Hypothalamus (tissue), 51 donors: ENCODE results near the gene FSTL1.

Experiments used
- DNase-seq, 51 donors: peaks; one replicate each; lab custom pipeline; 2025; lab: John Stamatoyannopoulos, UW

Gene FSTL1

DNA sequence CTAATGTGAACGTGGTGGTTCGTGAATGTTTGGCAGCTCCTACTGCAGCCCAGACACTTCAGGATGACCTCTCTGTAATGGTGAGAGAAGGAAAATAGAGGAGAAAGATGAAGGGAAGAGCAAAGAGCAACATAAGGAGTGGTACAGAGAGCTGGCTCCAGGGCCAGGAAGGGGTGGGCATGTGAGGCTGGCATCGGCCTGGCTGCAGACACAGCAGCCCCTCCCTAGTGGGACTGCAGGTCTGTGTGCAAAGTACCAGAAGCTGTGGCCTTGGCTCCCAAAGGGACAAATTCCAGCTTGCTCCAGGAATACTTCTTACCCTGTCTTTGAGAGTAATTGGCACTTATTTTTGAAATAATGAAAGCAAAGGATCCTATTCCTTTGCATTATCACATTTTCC is 10.0 kb downstream of the FSTL1 start:
- DNase-seq = peak in 2 of 51 donors; percentile 5 to 16

DNA sequence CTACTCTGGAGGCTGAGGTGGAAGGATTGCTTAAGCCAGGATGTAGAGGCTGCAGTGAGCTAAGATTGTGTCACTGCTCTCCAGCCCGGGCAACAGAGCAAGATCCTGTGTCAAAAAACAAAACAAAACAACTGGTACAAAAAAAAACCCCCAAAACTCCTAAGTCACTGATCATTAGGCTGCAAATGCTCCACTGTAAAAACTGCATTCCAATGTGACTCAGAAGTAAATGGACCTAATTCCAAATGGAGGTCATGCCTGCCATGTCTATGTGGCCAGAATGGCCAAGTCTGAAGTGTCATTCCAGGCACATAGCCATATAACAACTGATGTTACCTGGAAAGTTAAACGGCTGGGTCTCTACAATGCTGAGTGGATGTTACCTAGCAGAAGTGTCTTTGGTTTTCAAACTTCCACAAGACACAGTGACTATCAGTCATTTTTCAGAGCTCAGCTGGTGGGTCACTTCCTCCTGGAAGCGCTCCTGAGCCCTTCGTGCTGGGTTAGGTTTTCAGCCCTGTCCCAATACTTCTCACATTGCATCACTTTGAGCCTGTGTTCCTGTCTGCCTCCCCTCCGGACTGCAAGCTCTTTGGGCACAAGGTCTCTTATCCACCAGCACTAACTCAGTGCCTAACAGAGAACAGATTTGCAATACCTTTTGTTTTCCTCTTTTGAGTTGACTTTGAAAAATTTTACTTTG is 10.6 kb downstream of the FSTL1 start:
- no peak for DNase-seq

DNA sequence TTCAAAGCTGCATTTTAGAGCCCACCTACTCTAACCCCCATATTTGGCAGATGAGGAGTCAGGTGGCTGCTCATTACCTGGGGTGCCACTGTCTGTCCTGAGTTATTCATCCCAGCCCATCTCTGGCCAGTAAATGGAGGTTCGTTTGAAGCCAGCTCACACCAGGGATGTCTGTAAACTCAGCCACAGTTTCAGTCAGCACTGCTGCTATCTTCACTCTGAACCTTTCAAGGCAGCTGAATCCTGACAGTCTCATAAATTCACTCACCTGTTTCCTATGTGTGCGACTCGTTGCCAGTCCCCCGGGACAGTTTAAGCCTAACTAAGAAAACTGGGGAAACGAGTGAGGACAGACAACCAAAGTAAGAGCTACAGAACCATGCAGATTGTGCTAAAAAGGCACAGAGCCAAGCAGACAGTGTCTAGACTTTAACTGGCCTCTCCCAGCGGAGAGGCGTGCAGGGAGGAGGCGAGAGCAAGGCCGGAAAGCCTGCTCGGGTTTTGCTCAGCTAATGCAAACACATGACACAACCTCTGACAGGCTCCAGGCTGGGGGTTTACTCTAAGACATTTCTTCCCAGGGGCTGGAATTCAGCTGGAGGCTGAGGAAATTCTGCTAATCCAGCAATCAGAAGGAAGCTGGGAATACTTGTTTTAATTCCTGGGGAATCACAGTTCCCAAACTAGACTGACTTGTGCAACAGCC is 12.0 kb downstream of the FSTL1 start:
- peak in 2 of 51 donors; percentile 6 to 13 for DNase-seq

DNA sequence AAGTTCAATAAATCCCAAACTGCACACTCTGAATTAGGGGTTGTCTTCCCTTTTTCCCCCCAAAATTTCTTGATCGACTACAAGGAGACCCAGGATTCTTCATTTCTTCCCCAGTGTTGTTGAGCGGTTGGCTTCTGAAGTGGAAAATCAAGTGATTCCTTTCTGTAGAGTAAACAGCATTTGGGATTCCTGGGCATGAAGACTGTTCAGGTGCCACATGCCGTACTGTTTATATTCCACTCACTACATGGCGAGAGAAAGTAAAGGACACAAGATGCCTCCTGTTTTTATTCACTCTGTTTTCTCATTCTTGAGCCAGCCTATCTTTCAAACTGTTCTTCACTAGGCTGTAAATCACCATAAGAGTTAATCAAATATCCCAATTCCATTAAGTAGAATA is 12.6 kb downstream of the FSTL1 start:
- DNase-seq = no peak

DNA sequence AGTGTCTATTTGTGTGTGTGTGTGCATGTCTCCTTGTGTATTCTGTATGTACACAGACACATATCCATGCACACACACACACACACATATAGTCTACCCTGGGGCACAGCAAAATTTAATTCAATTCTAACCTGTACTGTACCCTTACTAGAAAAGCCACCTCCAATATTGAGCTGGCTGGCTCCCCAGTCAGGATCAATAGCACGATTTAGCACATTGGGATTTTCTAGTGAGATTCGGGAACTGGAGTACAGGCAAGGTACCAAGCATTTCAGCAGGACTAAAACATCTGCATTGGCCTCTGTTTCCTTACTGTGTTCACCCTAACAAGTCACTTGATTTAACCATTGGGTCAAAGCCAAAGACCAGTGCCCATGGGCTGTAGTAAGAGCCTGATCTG is 13.2 kb downstream of the FSTL1 start:
- DNase-seq = no peak

DNA sequence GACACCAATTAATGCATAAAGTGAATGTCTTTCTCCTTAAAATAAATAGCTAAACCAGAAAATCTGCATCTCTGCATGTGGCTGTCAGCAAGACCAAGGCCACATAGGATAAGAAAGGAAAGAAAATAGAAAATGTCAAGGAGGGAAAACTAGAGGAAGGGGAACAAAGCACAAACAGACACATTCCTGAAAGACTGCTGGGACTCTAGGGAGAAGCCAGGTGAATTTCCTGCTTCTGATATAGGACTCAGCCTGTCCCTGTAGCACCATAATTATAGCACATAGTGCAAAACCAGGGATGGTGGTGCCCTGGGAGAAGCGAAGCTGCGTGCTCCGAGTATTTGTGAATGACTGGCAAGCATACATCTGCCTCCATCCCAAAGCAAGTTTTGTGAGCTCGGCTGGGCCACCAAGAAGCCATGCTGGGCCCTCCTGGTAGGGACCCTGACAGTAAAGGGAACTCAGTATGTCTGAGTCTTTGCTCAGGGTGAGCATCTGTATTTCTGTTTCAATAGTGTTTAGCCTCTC is 14.2 kb downstream of the FSTL1 start:
- no peak for DNase-seq

DNA sequence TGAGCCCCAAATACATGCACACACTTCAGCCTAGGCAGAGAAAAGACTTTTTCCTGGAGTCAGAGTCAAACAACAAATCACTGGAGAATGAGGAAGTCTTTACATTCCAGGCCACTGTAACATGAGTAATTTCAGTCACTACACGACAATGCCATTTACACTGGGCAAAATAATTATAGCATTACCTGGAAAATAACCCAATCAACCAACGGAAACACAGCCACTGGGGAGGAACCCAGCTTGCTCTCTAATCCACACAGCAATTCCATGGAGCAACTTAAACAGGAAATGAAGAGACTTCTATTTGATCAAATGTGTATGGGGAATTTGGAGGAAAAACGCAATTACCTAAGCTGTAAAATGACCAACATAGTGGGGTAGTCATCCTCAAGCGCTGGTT is 15.2 kb downstream of the FSTL1 start:
- no peak for DNase-seq

DNA sequence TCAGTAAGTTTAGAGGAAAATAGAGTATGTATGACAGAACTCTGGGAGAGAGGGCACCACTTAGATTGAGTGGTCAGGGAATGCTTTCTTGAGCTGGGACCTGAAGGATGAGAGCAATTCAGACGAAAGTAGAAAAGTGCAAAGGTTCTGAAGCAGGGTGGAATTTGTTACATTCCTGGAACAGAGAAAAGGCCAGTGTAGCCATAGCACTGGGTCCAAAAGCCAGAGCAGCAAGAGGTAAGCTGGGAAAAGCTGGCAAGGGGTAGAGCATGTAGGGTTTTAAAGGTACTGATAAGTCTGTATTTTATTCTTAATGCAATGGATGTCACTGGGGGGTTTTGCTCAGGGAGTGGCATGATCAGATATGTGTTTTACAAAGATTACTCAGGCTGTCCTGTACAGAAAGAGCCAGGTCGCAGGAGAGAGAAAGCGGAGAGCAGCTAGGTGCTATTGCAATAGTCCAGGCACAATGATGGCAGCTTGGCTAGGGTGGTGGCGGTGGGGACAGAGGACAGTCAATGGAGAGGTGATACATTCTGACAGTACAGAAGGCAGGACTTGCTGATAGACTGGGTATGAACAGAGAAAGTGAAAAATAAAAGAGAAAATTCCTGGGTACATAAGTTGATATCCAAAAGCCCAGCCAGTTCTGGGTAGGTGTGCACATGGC is 17.0 kb downstream of the FSTL1 start:
- DNase-seq = no peak

DNA sequence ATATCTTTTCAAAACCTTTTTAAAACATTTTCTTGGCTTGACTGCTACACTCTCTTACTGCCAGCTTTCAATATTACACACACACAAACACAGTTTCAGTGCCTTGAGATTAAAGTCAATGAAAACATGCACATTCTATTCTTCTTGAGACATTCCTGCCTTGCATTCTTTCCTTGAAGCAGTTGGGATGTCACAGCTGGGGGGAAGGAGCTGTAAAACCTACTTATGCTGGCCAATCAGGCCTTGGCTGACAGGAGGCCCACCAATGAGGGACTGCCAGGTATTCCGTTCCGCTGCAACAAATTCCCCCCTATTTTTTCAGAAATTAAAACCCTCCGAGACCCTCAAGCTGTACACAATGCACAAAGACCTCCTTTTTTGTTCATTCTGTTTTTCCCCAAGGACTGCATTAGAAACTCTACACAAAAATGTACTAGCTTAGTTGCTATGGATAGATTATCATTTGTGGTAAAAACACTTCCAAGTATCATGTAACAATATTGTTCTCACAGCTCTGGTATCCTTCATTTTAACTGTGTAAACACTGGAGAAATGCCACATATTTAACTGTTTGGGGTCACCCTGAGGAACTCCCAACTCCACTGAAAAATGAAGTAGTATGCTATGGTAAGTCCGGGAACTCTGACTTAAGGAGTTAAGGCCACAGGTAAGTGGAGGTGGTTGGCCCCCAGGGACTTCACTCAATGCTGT is 18.5 kb downstream of the FSTL1 start:
- DNase-seq = no peak

DNA sequence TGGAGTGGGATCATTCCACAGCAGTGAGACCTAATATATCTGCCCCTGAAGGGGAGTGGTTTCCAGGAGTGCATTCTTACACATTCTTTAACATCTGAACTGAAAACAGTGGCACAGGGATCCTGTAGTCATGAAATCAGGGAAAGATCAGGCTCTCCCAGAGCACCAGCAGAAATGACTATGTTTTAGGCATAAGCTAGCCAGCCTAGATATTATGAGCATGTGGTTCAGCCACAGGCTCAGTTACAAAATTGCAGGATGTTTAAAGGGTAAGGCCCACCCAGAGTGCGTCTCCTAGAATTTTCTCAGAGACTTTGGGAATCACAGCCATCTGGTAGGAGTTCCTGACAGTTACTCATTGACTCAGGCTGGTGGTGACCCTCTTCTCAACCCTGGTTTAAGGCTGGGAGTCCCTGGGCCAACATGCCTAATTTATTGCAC is 20.9 kb downstream of the FSTL1 start:
- DNase-seq = no peak

DNA sequence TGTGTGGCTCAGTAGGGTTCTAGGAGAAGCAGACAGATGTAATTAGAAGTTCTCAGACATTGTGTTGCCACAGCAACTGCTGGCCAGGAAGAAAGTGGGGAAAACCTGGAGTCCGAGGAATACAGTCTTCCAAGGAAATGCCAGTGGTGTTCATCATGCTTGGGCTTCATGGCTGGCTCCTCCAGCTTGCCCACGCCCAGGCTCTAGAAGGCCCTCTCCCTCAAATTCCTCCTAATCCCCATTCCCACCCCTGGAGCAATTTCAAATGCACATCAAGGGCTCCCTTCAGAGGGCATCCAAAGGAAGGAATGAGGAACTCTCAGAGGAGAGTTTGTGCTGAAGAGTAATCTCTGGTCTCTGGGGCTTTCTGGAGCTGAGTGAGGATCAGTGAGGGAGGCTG is 21.9 kb downstream of the FSTL1 start:
- no peak for DNase-seq

DNA sequence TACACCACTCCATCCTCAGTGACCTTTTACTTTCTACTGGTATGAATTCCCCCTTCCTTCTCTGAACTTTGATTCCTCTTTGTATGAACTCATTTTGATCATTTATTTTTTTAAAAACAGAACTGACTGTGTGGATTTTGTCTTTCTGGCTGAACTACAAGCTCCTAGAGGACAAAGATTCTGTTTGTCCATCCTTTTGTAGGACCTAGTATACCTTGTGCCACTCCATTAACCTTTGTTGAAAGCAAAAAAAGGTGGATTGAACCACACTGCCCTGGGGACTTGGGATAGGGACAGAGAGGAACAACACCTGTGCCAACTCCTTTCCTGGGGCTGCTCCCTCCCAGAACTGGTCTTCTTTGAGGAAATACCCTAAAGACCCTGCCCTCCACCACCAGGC is 23.6 kb downstream of the FSTL1 start:
- DNase-seq = no peak

DNA sequence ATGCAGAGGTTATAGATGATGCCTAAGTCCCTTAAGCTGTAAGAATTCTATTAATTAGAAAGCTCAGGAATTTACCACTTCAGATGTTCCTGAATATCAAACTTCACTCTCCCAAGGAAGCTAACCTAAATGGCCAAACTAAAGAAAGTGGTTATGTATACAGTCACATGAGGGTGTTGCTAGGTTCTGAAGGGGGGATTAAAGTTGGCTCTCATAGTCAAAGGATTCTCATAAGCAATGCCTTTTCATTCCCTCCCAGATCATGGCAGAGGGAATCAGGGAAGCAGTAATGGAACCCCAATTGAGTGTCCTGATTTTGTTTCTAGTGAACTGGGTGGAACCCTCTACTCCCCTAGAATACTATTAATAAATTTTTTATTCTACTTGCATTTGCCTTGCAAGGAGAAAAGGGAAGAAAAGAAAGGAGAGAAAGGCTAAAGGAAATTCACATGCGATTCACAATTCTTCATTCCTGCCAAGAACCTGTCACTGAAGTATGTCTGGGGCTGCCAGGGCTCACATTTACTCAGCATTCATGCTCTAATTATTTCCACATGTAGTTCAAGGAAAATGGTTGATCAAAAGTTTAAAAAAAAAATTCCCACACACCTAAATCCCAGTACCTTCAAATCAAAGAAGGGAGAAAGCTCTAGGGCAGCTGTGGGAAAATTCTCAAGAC is 25.1 kb downstream of the FSTL1 start:
- DNase-seq = peak in 5 of 51 donors; percentile 5 to 31 (median 12)

DNA sequence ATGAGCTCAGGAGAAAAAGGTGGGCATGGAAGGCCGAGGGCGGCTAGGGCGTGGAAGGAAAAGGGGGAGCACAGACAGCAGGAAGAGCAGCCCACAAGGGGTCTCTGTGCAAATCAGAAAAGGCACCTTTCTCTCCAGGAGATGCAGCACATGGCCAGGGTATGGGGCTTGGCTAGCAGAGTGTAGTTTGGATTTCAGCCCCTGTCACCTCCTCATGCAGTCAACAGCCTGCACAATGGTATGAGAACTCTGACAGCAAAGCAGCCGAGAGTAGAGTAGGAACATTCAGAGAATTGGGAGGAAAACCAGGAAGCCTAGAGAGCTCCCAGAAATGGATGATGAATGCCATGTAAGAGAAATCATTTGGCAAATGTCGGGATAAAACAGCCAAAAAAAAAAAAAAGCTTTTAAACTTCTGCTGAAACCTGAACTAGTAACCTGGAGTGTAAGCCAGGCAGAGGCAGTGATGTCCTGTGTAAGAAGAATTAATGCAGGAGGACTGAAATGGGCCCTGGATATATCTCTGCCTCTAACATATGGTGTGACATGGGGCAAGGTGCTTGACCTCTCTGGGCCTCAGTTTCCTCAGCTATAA is 25.7 kb downstream of the FSTL1 start:
- DNase-seq = peak in 1 of 51 donors; percentile 8

DNA sequence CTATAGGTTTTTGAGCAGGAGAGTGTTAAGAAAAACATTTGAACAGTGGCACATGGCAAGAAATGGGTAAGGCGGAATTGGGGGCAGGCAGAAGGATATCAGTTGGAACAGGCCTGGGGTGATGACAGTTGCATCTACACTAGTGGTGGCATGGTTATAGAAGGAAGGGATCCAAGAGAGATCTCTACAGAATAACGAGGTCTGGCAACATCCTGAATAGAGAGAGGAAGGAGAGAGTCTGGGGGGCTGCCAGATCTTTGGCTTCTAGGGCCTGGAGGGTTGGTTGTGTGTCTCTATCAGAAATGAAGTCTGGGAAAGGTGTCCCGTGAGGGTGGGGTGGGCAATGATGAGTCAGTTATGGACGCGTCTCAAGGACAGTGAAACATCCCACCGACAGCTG is 26.3 kb downstream of the FSTL1 start:
- no peak for DNase-seq

DNA sequence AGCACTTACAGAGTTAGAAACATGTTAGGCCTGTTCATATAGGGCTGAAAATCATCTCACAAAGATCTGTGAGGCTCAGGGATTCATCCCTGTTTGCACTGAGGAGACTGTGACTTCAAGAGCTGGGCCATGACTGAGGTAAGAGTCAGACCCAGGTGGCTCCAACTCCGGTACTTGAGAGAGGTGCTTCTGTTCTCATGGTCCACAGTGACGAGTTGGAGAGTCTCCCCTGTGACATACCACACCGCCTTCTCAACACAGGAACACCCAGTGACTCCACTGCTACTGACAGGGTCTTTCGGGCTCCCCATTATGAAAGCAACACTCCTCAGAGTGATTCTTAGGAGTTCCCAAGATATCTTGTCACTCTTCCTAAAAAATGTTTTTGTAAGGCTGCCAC is 27.4 kb downstream of the FSTL1 start:
- DNase-seq = no peak

DNA sequence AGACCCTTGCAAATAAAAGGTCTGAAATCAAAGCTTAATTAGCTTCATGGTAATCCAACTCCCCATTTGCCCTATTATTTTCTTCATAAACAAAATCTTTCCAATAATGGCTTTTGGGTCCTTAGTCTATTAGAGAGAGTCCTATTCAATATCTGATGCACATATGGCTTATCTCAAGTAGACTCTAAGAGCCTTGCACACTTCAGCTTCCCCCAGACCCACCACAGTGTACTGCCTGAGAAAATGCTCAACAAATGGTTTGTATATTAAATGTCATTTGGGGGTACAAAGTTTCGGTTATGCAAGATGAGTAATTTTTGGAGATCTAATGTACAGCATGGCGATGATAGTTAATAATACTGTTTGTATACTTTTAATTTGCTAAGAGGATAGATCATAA is 28.9 kb downstream of the FSTL1 start:
- DNase-seq = no peak

DNA sequence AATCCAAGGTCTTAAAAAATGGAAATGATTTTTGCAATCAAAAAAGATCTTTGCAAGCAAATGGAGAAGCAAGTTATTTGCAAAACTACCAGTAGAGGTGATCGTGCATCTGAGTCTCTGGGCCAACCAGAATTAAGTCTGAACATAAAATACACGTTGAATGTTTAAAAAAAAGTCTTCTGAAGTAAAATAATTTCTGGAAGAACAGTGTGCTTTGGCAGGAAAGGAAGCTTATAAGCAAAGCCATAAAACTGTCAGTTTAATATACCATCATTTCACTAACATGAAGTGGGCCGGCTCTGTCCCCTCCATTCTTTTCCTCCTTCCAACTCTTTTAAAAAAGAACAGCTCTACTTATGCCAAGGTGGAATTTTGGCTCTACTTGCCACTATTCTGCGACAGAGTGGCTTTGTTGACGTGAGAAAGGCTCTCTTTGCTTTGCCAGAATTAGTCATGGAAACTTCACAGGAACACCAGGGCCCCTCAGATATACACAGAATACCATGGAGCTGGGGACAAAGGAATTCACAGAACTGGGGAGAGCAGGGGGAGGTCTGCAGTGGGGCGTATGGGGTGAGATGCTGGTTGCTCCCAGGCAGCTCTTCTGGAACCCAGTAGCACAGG is 29.8 kb downstream of the FSTL1 start:
- peak in 4 of 51 donors; percentile 7 to 40 (median 12) for DNase-seq

DNA sequence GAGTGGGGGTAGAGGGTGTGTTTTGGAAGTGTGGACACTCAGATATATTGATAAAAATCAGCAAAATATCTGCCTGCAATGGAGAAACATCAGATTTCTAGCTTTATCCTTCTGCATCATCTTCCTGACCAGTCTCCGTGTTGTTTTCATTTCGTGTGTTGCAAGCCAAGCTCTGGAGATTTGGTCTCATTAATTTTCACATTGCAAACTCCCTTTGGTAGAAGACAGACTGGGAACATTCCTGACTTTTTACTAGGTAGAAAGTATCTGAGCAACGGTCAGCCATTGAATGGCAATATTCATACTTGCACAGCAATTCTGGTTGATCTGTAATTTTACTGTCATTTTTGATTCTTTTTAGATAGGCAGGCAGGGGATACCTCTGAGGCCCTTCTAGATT is 30.4 kb downstream of the FSTL1 start:
- DNase-seq = no peak
